ENCODE measurements around the gene CDKN2A.
A peak's percentile ranks its signal among the peaks of the same experiment; 100 is the strongest.

Gene CDKN2A

GRCh38 chr9:22005702-22006606 is 11.8 kb upstream of the CDKN2A start:
- DNase-seq: no peak

GRCh38 chr9:22005021-22005701 is 11.0 kb upstream of the CDKN2A start:
- no peak for DNase-seq

GRCh38 chr9:22002038-22002437 is 7.8 kb upstream of the CDKN2A start:
- no peak for DNase-seq

GRCh38 chr9:21998026-21998425 is 3.8 kb upstream of the CDKN2A start:
- no peak for DNase-seq

GRCh38 chr9:21997480-21997879 is 3.3 kb upstream of the CDKN2A start:
- no peak for DNase-seq

- peak; percentile 30 for DNase-seq
These were observed 2.7 kb upstream of the CDKN2A start for GRCh38 chr9:21996858-21997257.

GRCh38 chr9:21996438-21996837 is 2.2 kb upstream of the CDKN2A start:
- DNase-seq: no peak

GRCh38 chr9:21995666-21996398 is 1.6 kb upstream of the CDKN2A start:
- peak; percentile 46 for DNase-seq

- peak; percentile 87 for DNase-seq
These were observed 944 bp upstream of the CDKN2A start for GRCh38 chr9:21995006-21995665.

GRCh38 chr9:21994556-21995005 is 389 bp upstream of the CDKN2A start, which contains the start of gene CDKN2B-AS1:
Gene CDKN2B-AS1, plus strand, starts transcription at chr9:21994791.
- DNase-seq: peak; percentile 73

- no peak for DNase-seq
These were observed 1.2 kb downstream of the CDKN2A start for GRCh38 chr9:21993007-21993406.

GRCh38 chr9:21991072-21991959 is 2.9 kb downstream of the CDKN2A start:
- no peak for DNase-seq

- no peak for DNase-seq
These were observed 4.6 kb downstream of the CDKN2A start for GRCh38 chr9:21989440-21990189.

GRCh38 chr9:21988056-21988990 is 5.9 kb downstream of the CDKN2A start:
- DNase-seq: no peak

GRCh38 chr9:21985964-21986667 is 8.1 kb downstream of the CDKN2A start:
- DNase-seq: peak; percentile 43

GRCh38 chr9:21984101-21984500 is 10.1 kb downstream of the CDKN2A start:
- no peak for DNase-seq

- peak; percentile 76 for DNase-seq
These were observed 10.6 kb downstream of the CDKN2A start for GRCh38 chr9:21983561-21983935.

- peak; percentile 48 for DNase-seq
These were observed 11.2 kb downstream of the CDKN2A start for GRCh38 chr9:21982861-21983560.
